Measurements from ENCODE around the gene PAPOLA. TPM values are rescaled to one million over a fixed set of nuclear protein-coding genes. Genes with fewer than 3 reads are reported as not detected.
A peak's percentile ranks its signal among the peaks of the same experiment; 100 is the strongest.

Gene PAPOLA
- total RNA-seq, 1 experiment from 2014 or later, result 194 TPM

- ChIA-PET CTCF (no interaction called here), POLR2A (interaction anchor here (1.3 to 2.0 kb wide), 2 partner anchors 11 to 13 kb away, joined by 6 to 7 read pairs; no protein-coding TSS in a partner anchor)
- Mint-ChIP-seq H3K4me3 (ENCODE audit: unreplicated experiment) (no peak overlapping the region), H3K36me3 (ENCODE audit: insufficient read depth, unreplicated experiment) (peaks cover 11% of the 10 kb centered on the region), H3K4me1 (ENCODE audit: insufficient read depth, unreplicated experiment) (peaks cover 18% of the 10 kb centered on the region), H3K27ac (ENCODE audit: low read depth, unreplicated experiment) (no peak overlapping the region), H3K9me3 (ENCODE audit: unreplicated experiment) (no peaks in the 10 kb centered on the region), H3K27me3 (ENCODE audit: insufficient read depth, unreplicated experiment) (no peaks in the 10 kb centered on the region)
- intact Hi-C loops (cut with micrococcal nuclease), result no loop called here
- BruUV-seq (replicated peaks), result no TSS peak
- no peak for TF ChIP-seq CTCF (IDR thresholded peaks at IDR 0.05; ENCODE audit: unreplicated experiment)
- DNase-seq (ENCODE audit: unreplicated experiment), result no peak
Measured at GRCh38 chr14:96515731-96516130, 13.5 kb downstream of the PAPOLA start.

GRCh38 chr14:96516351-96516750 is 14.2 kb downstream of the PAPOLA start:
- Mint-ChIP-seq H3K4me3 (ENCODE audit: unreplicated experiment) (no peak overlapping the region), H3K36me3 (ENCODE audit: insufficient read depth, unreplicated experiment) (peaks cover 15% of the 10 kb centered on the region), H3K9me3 (ENCODE audit: unreplicated experiment) (no peaks in the 10 kb centered on the region), H3K4me1 (ENCODE audit: insufficient read depth, unreplicated experiment) (peaks cover 18% of the 10 kb centered on the region), H3K27me3 (ENCODE audit: insufficient read depth, unreplicated experiment) (no peaks in the 10 kb centered on the region), H3K27ac (ENCODE audit: low read depth, unreplicated experiment) (peak overlapping the region; percentile 6)
- no peak for DNase-seq (ENCODE audit: unreplicated experiment)
- no peak for TF ChIP-seq CTCF (IDR thresholded peaks at IDR 0.05; ENCODE audit: unreplicated experiment)
- ChIA-PET POLR2A (interaction anchor here (1.3 to 2.0 kb wide), 2 partner anchors 12 to 13 kb away, joined by 6 to 7 read pairs; no protein-coding TSS in a partner anchor), CTCF (interaction anchor here (0.6 kb wide), 2 partner anchors 58 to 1597 kb away, joined by 3 read pairs; no protein-coding TSS in a partner anchor)
- BruUV-seq (replicated peaks), result no TSS peak
- intact Hi-C loops (cut with micrococcal nuclease), result no loop called here

- ChIA-PET CTCF (no interaction called here), POLR2A (no interaction called here)
- no peak for TF ChIP-seq CTCF (IDR thresholded peaks at IDR 0.05; ENCODE audit: unreplicated experiment)
- Mint-ChIP-seq H3K4me3 (ENCODE audit: unreplicated experiment) (no peak overlapping the region), H3K9me3 (ENCODE audit: unreplicated experiment) (no peaks in the 10 kb centered on the region), H3K27ac (ENCODE audit: low read depth, unreplicated experiment) (no peak overlapping the region), H3K4me1 (ENCODE audit: insufficient read depth, unreplicated experiment) (peaks cover 10% of the 10 kb centered on the region), H3K36me3 (ENCODE audit: insufficient read depth, unreplicated experiment) (peaks cover 39% of the 10 kb centered on the region), H3K27me3 (ENCODE audit: insufficient read depth, unreplicated experiment) (no peaks in the 10 kb centered on the region)
- intact Hi-C loops (cut with micrococcal nuclease), result no loop called here
- BruUV-seq (replicated peaks), result no TSS peak
- DNase-seq (ENCODE audit: unreplicated experiment), result no peak
Measured at GRCh38 chr14:96519970-96520369, 17.8 kb downstream of the PAPOLA start.

GRCh38 chr14:96525452-96525851 is 23.3 kb downstream of the PAPOLA start:
- no peak for DNase-seq (ENCODE audit: unreplicated experiment)
- H3K36me3 Mint-ChIP-seq (ENCODE audit: insufficient read depth, unreplicated experiment), result peaks cover 63% of the 10 kb centered on the region
- no peaks in the 10 kb centered on the region for H3K9me3 Mint-ChIP-seq (ENCODE audit: unreplicated experiment)
- ChIA-PET POLR2A (interaction anchor here (1.4 to 1.5 kb wide), 2 partner anchors 22 to 32 kb away, joined by 3 to 4 read pairs; no protein-coding TSS in a partner anchor), CTCF (interaction anchor here (0.6 kb wide), 2 partner anchors 37 to 751 kb away, joined by 3 to 4 read pairs; no protein-coding TSS in a partner anchor)
- peaks cover 5% of the 10 kb centered on the region for H3K4me1 Mint-ChIP-seq (ENCODE audit: insufficient read depth, unreplicated experiment)
- no peaks in the 10 kb centered on the region for H3K27me3 Mint-ChIP-seq (ENCODE audit: insufficient read depth, unreplicated experiment)
- TF ChIP-seq CTCF (IDR thresholded peaks at IDR 0.05; ENCODE audit: unreplicated experiment), result no peak
- intact Hi-C loops (cut with micrococcal nuclease), result no loop called here
- H3K4me3 Mint-ChIP-seq (ENCODE audit: unreplicated experiment), result no peak overlapping the region
- BruUV-seq (replicated peaks), result no TSS peak
- H3K27ac Mint-ChIP-seq (ENCODE audit: low read depth, unreplicated experiment), result no peak overlapping the region
